ENCODE measurements around the gene CD52.

CD52 gene

DNA sequence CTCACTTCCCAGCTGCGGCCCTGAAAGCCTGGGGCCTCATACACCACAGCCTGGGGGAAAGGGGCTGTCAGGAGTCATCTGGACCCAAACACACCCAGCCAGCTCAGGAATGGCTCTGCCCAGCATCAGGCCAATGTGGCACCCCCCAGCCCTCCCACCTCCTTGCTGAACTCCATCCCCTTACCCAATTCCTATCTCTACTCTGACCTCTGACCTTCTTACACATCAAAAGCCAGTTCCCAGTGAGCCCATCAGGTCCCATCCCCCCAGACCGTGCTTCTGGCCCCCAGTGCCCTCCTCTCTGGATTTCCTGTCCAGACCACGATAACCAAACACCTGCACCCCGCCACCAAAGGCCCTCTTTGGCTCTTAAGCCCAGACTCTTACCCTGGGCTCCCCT, 19.9 kb downstream of the CD52 start:
- DNase-seq (ENCODE audit: low read depth): no peak
- TF ChIP-seq, protein P1, sequence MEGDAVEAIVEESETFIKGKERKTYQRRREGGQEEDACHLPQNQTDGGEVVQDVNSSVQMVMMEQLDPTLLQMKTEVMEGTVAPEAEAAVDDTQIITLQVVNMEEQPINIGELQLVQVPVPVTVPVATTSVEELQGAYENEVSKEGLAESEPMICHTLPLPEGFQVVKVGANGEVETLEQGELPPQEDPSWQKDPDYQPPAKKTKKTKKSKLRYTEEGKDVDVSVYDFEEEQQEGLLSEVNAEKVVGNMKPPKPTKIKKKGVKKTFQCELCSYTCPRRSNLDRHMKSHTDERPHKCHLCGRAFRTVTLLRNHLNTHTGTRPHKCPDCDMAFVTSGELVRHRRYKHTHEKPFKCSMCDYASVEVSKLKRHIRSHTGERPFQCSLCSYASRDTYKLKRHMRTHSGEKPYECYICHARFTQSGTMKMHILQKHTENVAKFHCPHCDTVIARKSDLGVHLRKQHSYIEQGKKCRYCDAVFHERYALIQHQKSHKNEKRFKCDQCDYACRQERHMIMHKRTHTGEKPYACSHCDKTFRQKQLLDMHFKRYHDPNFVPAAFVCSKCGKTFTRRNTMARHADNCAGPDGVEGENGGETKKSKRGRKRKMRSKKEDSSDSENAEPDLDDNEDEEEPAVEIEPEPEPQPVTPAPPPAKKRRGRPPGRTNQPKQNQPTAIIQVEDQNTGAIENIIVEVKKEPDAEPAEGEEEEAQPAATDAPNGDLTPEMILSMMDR (conservative IDR thresholded peaks at IDR 0.05; ENCODE audit: low read length): no peak
- no peak overlapping the region for H3K4me3 ChIP-seq (ENCODE audit: low read length)

DNA sequence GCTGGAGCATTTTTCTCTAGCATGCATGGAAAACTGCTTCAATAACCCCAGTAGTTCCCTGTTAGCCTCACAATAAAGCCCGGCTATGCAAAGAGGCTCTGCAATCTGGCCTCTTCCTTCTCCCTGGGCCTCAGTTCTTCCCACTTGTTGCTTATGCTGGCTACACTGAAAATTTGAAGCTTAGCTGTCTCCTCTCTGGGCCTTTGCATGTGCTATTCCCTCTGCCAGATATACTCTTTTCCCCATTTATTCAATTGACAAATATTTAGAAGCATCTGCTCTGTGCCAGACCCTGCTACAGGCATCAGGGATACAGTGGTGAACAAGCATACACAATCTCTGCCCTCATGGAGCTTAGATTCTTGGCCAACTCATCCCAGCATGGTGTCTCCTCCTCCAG, 20.9 kb downstream of the CD52 start:
- TF ChIP-seq, protein P1 (conservative IDR thresholded peaks at IDR 0.05; ENCODE audit: low read length): no peak
- no peak overlapping the region for H3K4me3 ChIP-seq (ENCODE audit: low read length)
- no peak for DNase-seq (ENCODE audit: low read depth)

DNA sequence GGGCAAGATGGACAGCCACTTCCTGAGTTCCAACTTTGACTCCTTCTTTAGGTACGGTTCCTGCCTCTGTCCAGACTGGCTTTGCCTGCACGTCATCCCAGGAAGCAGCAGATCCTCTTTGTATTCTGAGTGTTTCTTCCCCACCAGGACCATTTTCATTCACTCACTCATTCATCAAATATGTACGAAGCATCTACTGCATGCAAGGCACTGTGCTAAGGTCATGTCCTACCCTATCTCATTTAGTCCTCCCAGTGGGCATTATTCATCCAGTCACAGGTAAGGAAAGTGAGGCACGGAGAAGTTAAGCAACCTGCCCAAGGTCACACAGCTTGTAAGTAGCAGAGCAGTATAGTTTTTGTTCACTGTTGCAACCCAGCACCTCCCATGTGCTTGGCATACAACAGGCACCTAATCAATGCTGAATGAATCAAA, 22.3 kb downstream of the CD52 start:
- TF ChIP-seq, protein P1 (conservative IDR thresholded peaks at IDR 0.05; ENCODE audit: low read length): no peak
- no peak for DNase-seq (ENCODE audit: low read depth)
- no peak overlapping the region for H3K4me3 ChIP-seq (ENCODE audit: low read length)

DNA sequence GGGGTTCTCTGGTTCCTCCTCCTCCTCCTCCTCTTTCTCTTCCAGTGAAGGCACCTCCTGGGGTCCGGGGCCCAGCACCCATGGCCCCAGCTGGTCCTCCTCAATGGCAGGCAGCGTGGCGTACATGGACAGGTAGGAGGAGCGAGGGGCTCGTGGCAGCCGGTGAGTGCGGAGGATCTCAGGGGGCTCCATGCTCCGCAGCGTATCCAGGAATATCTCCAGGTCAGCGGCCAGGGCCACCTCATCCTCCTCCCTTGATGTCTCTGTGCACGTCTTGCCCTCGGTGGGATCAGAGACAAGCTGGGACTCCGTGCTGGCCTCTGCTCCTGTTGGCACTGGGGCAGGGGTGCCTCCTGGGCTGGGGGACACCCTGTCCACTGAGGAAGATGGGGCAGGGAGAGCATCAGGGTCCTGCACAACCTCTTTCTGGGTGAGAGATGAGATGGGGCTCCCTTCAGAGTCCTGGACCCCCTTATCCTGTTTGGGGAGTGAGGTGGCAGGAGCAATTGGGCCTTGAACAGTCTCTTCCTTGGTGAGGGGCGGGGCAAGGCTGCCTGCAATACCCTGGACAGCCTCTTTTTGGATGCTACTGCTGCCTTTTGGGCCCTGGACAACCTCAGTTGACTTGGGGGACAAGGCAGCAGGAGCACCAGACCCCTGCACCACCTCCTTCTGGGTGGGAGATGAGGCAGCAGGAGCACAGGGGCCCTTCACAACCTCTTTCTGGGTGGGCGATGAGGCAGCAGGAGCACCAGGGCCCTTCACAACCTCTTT, 26.6 kb downstream of the CD52 start:
- TF ChIP-seq, protein P1 (conservative IDR thresholded peaks at IDR 0.05; ENCODE audit: low read length): no peak

DNA sequence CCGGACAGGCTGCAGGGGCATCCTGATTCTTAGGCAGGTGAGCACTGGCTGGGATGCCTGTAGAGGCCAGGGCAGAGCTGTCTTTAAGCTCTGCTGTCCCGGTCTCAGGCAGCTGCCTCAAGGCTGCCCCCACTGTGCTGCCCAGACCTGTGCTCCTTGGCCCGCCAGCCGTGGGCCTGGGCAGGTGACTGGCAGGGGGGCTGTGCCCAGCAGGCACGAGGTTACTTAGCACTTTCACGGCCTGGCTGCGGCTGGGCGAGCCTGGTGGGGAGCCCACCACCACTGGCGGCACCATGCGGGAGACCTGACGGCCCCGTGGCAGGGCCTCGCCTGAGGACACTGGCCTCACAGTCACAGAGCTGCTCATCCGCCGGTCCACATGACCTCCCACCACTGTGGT, 28.0 kb downstream of the CD52 start:
- DNase-seq (ENCODE audit: low read depth): no peak
- TF ChIP-seq, protein P1 (conservative IDR thresholded peaks at IDR 0.05; ENCODE audit: low read length): no peak
- H3K4me3 ChIP-seq (ENCODE audit: low read length): no peak overlapping the region

More for the DNA sequence above, 26.6 kb downstream of the CD52 start:
- no peak for DNase-seq (ENCODE audit: low read depth)
- H3K4me3 ChIP-seq (ENCODE audit: low read length): no peak overlapping the region

DNA sequence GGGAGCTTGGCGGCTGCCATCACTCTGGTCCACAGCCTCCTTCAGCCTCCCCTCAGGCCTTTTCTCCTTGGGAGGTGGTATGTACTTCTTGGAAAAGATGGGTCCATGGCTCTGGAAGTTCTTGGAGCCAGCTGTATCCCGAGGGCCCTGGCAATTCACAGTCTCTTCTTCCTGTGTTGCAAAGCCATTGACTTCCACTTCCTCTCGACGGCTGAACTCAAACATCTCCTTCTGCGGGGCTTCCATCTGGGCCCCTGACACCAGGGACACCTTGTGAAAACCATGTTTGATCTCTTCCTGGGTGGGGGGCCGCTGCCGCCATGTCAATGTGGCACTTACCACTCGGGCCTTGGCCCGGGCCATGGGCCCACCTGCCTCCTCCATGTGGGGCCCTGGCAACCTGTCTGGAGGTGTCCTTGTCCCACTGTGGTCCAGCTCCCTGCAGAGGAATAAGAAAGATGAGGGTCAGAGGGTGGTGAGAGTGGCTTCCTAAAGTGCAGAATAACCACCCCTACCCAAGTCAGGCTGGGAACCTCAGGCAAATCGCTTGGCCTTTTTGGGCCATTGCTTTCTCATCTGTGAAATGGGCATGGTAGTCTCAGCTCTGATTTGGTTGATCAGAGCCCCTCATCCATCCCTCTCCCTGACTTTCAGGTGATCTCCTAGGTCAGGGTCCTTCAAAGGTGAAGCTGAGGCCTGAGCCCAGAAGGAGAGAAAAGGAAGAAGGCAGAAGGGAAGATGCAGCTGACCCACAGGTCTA, 28.7 kb downstream of the CD52 start:
- DNase-seq (ENCODE audit: low read depth): no peak
- TF ChIP-seq, protein P1 (conservative IDR thresholded peaks at IDR 0.05; ENCODE audit: low read length): no peak
- no peak overlapping the region for H3K4me3 ChIP-seq (ENCODE audit: low read length)

All from AG10803 (cell line).